HG03280 (cell line): Measurements from ENCODE around the gene ADAMTS2.

ENCODE experiments used
- ATAC-seq: cut with Tn5 transposase; IDR thresholded peaks from one replicate; pipeline ENCODE4 v1.9.1; 2021; ENCODE audit warnings: mild to moderate bottlenecking, moderate library complexity; ENCODE audit not compliant: unreplicated experiment

Gene ADAMTS2

GRCh38 chr5:179258001-179258921, 87.0 kb downstream of the ADAMTS2 start:
- ATAC-seq, result no peak

GRCh38 chr5:179257176-179257682, 88.0 kb downstream of the ADAMTS2 start:
- ATAC-seq, result no peak

GRCh38 chr5:179256328-179257175, 88.7 kb downstream of the ADAMTS2 start:
- ATAC-seq, result no peak

- ATAC-seq, result no peak
Observed at GRCh38 chr5:179255527-179256327, 89.5 kb downstream of the ADAMTS2 start.

GRCh38 chr5:179254638-179255271, 90.5 kb downstream of the ADAMTS2 start:
- no peak for ATAC-seq

GRCh38 chr5:179253730-179254129, 91.5 kb downstream of the ADAMTS2 start:
- ATAC-seq, result no peak

- no peak for ATAC-seq
Observed at GRCh38 chr5:179251276-179251969, 93.8 kb downstream of the ADAMTS2 start.

- no peak for ATAC-seq
Observed at GRCh38 chr5:179250561-179251225, 94.6 kb downstream of the ADAMTS2 start.

- no peak for ATAC-seq
Observed at GRCh38 chr5:179246227-179246626, 99.0 kb downstream of the ADAMTS2 start.

- no peak for ATAC-seq
Observed at GRCh38 chr5:179245031-179245430, 100.2 kb downstream of the ADAMTS2 start.

GRCh38 chr5:179244044-179244443, 101.2 kb downstream of the ADAMTS2 start:
- ATAC-seq, result no peak

GRCh38 chr5:179243333-179243732, 101.9 kb downstream of the ADAMTS2 start:
- ATAC-seq, result peak; percentile 65

GRCh38 chr5:179242676-179243075, 102.6 kb downstream of the ADAMTS2 start:
- ATAC-seq, result no peak

- ATAC-seq, result no peak
Observed at GRCh38 chr5:179241764-179242370, 103.4 kb downstream of the ADAMTS2 start.

- ATAC-seq, result no peak
Observed at GRCh38 chr5:179241175-179241574, 104.1 kb downstream of the ADAMTS2 start.

- no peak for ATAC-seq
Observed at GRCh38 chr5:179240561-179240960, 104.7 kb downstream of the ADAMTS2 start.

GRCh38 chr5:179239256-179240135, 105.8 kb downstream of the ADAMTS2 start:
- no peak for ATAC-seq

- ATAC-seq, result no peak
Observed at GRCh38 chr5:179238628-179238970, 106.7 kb downstream of the ADAMTS2 start.
